H9 (cell line): ENCODE results near the gene CENPA. TPM values are rescaled to one million over a fixed set of nuclear protein-coding genes. Genes with fewer than 3 reads are reported as not detected.

Experiments
- DNase-seq: peaks from one replicate; pipeline ENCODE4 v3.0.0-alpha.2; 2017
- H2AFZ ChIP-seq: one replicate; pipeline ENCODE4 v1.6.1; 2013; ENCODE audit warnings: mild to moderate bottlenecking, low read length, control low read depth, moderate library complexity
- H2AK5ac ChIP-seq: 2 replicates; pipeline ENCODE4 v1.6.1; 2013; ENCODE audit warnings: low read length, control low read depth, mixed read lengths; ENCODE audit not compliant: insufficient read length
- H2BK120ac ChIP-seq: one replicate; pipeline ENCODE4 v1.6.1; 2013; ENCODE audit warnings: low read depth, mild to moderate bottlenecking, low read length, control low read depth, inconsistent platforms; ENCODE audit not compliant: poor library complexity, severe bottlenecking
- H2BK12ac ChIP-seq: 2 replicates; pipeline ENCODE4 v1.6.1; 2013; ENCODE audit warnings: low read length, control low read depth, mixed read lengths, low read depth; ENCODE audit not compliant: insufficient read length
- H2BK15ac ChIP-seq: 2 replicates; pipeline ENCODE4 v1.6.1; 2013; ENCODE audit warnings: low read depth, low read length, control low read depth
- H2BK20ac ChIP-seq: one replicate; pipeline ENCODE4 v1.6.1; 2013; ENCODE audit warnings: low read depth, mild to moderate bottlenecking, low read length, control low read depth, inconsistent platforms; ENCODE audit not compliant: poor library complexity, severe bottlenecking
- H2BK5ac ChIP-seq: 2 replicates; pipeline ENCODE4 v1.6.1; 2013; ENCODE audit warnings: low read length, control low read depth, mixed read lengths; ENCODE audit not compliant: insufficient read length
- H3K14ac ChIP-seq: 2 replicates; pipeline ENCODE4 v1.6.1; 2013; ENCODE audit warnings: low read length, control low read depth; ENCODE audit not compliant: insufficient read depth
- H3K18ac ChIP-seq: 2 replicates; pipeline ENCODE4 v1.6.1; 2013; ENCODE audit warnings: low read depth, mild to moderate bottlenecking, mixed read lengths, low read length, control low read depth; ENCODE audit not compliant: insufficient read length
- H3K23ac ChIP-seq: 2 replicates; pipeline ENCODE4 v1.6.1; 2013; ENCODE audit warnings: low read length, control low read depth, mixed read lengths, low read depth; ENCODE audit not compliant: insufficient read length
- H3K23me2 ChIP-seq: 2 replicates; pipeline ENCODE4 v1.6.1; 2013; ENCODE audit warnings: low read depth, mild to moderate bottlenecking, mixed read lengths, low read length, control low read depth; ENCODE audit not compliant: insufficient read length, poor library complexity, severe bottlenecking
- H3K27ac ChIP-seq: 2 replicates; pipeline ENCODE4 v1.5.1; 2013; ENCODE audit warnings: low read length, control low read depth, mixed read lengths, low read depth; ENCODE audit not compliant: insufficient read length
- H3K27me3 ChIP-seq: 2 replicates; pipeline ENCODE4 v1.6.1; 2013; ENCODE audit warnings: low read length, control low read depth, inconsistent platforms; ENCODE audit not compliant: insufficient read depth
- H3K4ac ChIP-seq: 2 replicates; pipeline ENCODE4 v1.6.1; 2013; ENCODE audit warnings: low read depth, mild to moderate bottlenecking, control low read depth, inconsistent platforms, low read length, moderate library complexity
- H3K4me1 ChIP-seq: 2 replicates; pipeline ENCODE4 v1.6.1; 2013; ENCODE audit warnings: low read length, control low read depth, inconsistent platforms; ENCODE audit not compliant: insufficient read depth
- H3K4me2 ChIP-seq: 2 replicates; pipeline ENCODE4 v1.6.1; 2013; ENCODE audit warnings: low read length, control low read depth, mixed read lengths; ENCODE audit not compliant: insufficient read length, insufficient read depth
- H3K56ac ChIP-seq: 2 replicates; pipeline ENCODE4 v1.6.1; 2013; ENCODE audit warnings: low read depth, mild to moderate bottlenecking, mixed read lengths, low read length, control low read depth; ENCODE audit not compliant: insufficient read length
- H3K79me1 ChIP-seq: 2 replicates; pipeline ENCODE4 v1.6.1; 2013; ENCODE audit warnings: low read depth, mild to moderate bottlenecking, moderate library complexity, low read length, control low read depth, inconsistent platforms; ENCODE audit not compliant: insufficient read depth, poor library complexity, severe bottlenecking
- H3K79me2 ChIP-seq: 2 replicates; pipeline ENCODE4 v1.6.1; 2013; ENCODE audit warnings: low read length, control low read depth, inconsistent platforms; ENCODE audit not compliant: insufficient read depth
- H3K9ac ChIP-seq: 2 replicates; pipeline ENCODE4 v1.6.1; 2013; ENCODE audit warnings: low read length, control low read depth, mixed read lengths; ENCODE audit not compliant: insufficient read length; ENCODE audit errors: extremely low read depth
- H3K9me3 ChIP-seq: one replicate; pipeline ENCODE4 v1.6.1; 2013; ENCODE audit warnings: low read depth, low read length, inconsistent platforms; ENCODE audit not compliant: control insufficient read depth
- H3T11ph ChIP-seq: one replicate; pipeline ENCODE4 v1.6.1; 2013; ENCODE audit warnings: mild to moderate bottlenecking, low read length, control low read depth, inconsistent platforms
- H4K20me1 ChIP-seq: one replicate; pipeline ENCODE4 v1.6.1; 2013; ENCODE audit not compliant: control insufficient read depth, insufficient read length, insufficient read depth
- H4K5ac ChIP-seq: 2 replicates; pipeline ENCODE4 v1.6.1; 2013; ENCODE audit warnings: low read depth, mild to moderate bottlenecking, mixed read lengths, low read length, control low read depth; ENCODE audit not compliant: insufficient read length
- H4K8ac ChIP-seq: replicated peaks from 2 replicates; pipeline ENCODE4 v1.6.1; 2013; ENCODE audit warnings: low read length, control low read depth, mixed read lengths, low read depth; ENCODE audit not compliant: insufficient read length
- H4K91ac ChIP-seq: 2 replicates; pipeline ENCODE4 v1.6.1; 2013; ENCODE audit warnings: low read depth, mild to moderate bottlenecking, moderate library complexity, mixed read lengths, low read length, control low read depth; ENCODE audit not compliant: insufficient read length
- H3K27ac Mint-ChIP-seq, 3 experiments: 2 replicates in 2 of 3; 3 replicates in 1 of 3; pipeline ENCODE4 v1.8.0; 2020 to 2021; ENCODE audit warnings: mixed read lengths in 3 of 3, mild to moderate bottlenecking in 1 of 3, moderate library complexity in 1 of 3
- H3K27me3 Mint-ChIP-seq: 2 replicates; pipeline ENCODE4 v1.8.0; 2021; ENCODE audit warnings: low read depth, mild to moderate bottlenecking, moderate library complexity, mixed read lengths
- H3K36me3 Mint-ChIP-seq, 3 experiments: 2 replicates in 2 of 3; 3 replicates in 1 of 3; pipeline ENCODE4 v1.8.0; 2020 to 2021; ENCODE audit warnings: low read depth in 3 of 3, mixed read lengths in 3 of 3; ENCODE audit not compliant: insufficient read depth in 1 of 3
- H3K4me1 Mint-ChIP-seq, 2 experiments: 2 replicates each; pipeline ENCODE4 v1.8.0; 2020; ENCODE audit warnings: mixed read lengths in 2 of 2
- H3K4me3 Mint-ChIP-seq, 2 experiments: 2 replicates in 1 of 2; 3 replicates in 1 of 2; pipeline ENCODE4 v1.8.0; 2020 to 2021; ENCODE audit warnings: mild to moderate bottlenecking in 2 of 2, mixed read lengths in 2 of 2, moderate library complexity in 1 of 2
- H3K9me3 Mint-ChIP-seq, 2 experiments: 2 replicates in 1 of 2; 3 replicates in 1 of 2; pipeline ENCODE4 v1.8.0; 2020; ENCODE audit warnings: mild to moderate bottlenecking in 2 of 2, mixed read lengths in 2 of 2, moderate library complexity in 1 of 2
- WGBS: extraction: QIAGEN DNeasy Blood & Tissue Kit; methylation state at CpG from one replicate; pipeline ENCODE4 v1.1.7; 2013; ENCODE audit warnings: missing lambda C conversion rate, low lambda C conversion rate, mixed read lengths; ENCODE audit not compliant: insufficient read length; ENCODE audit errors: extremely low coverage; 5-methylcytosine and 5-hydroxymethylcytosine counted together
- total RNA-seq: library from RNA; stranded (reverse); gene quantifications from 2 replicates; pipeline ENCODE4 v1.2.1, GENCODE V29; 2021
- TF ChIP-seq, protein P1 (sequence below): fragments of 200-600 bp; sonication (generic); conservative IDR thresholded peaks from 3 replicates; pipeline ENCODE4 v1.8.0; 2021; ENCODE audit warnings: antibody characterized with exemption, mild to moderate bottlenecking

Gene CENPA
- total RNA-seq, 1 experiment from 2014 or later: 19.3 TPM

DNA sequence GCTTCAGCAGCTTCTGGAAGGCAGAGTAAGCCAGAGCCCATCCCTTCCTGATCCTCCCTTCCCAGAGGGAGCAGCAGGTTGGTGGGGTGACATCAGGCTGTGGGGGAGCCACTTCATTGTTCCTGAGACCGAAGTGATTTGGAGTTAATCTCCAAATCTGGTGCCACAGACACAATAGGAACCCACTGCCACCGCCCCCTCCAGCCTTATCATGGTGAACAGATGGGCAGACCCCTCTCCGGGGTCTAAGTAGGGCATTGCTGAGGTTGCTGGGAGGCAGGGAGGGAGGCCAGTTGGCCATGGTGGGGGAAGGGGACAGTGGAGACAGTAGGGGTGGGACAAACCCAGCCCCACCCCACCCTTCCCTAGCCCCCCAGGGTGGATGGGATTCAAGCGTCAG lies 47.4 kb upstream of the CENPA start:
- Mint-ChIP-seq H3K27ac (no peak overlapping the region; a peak in 1 of 7 replicates), H3K27me3 (peaks cover 9% of the 10 kb centered on the region), H3K4me3 (no peak overlapping the region), H3K36me3 (no peaks in the 10 kb centered on the region), H3K4me1 (0 out of 4 replicates have a peak, but pooled peaks cover 0 to 2% of the 10 kb centered on the region in 2 experiments), H3K9me3 (no peaks in the 10 kb centered on the region)
- Histone ChIP-seq H3K27ac (no peak overlapping the region), H3K27me3 (no peaks in the 10 kb centered on the region), H4K5ac (no peak overlapping the region), H3K79me2 (no peaks in the 10 kb centered on the region), H3K9me3 (no peaks in the 10 kb centered on the region), H4K8ac (no peak overlapping the region), H2BK5ac (no peak overlapping the region), H2AK5ac (no peak overlapping the region), H2BK15ac (no peak overlapping the region), H3K18ac (no peak overlapping the region), H2AFZ (no peak overlapping the region), H3K79me1 (no peaks in the 10 kb centered on the region), H3K9ac (no peak overlapping the region), H2BK20ac (no peak overlapping the region), H4K91ac (no peak overlapping the region), H3K14ac (no peak overlapping the region), H2BK120ac (no peak overlapping the region), H3K4me1 (no peaks in the 10 kb centered on the region), H3K23ac (no peak overlapping the region), H3T11ph (no peak overlapping the region), H3K4ac (no peak overlapping the region), H2BK12ac (no peak overlapping the region), H3K23me2 (no peaks in the 10 kb centered on the region), H3K4me2 (no peak overlapping the region), H4K20me1 (no peaks in the 10 kb centered on the region), H3K56ac (no peak overlapping the region)
- no peak for DNase-seq
- TF ChIP-seq, protein P1, sequence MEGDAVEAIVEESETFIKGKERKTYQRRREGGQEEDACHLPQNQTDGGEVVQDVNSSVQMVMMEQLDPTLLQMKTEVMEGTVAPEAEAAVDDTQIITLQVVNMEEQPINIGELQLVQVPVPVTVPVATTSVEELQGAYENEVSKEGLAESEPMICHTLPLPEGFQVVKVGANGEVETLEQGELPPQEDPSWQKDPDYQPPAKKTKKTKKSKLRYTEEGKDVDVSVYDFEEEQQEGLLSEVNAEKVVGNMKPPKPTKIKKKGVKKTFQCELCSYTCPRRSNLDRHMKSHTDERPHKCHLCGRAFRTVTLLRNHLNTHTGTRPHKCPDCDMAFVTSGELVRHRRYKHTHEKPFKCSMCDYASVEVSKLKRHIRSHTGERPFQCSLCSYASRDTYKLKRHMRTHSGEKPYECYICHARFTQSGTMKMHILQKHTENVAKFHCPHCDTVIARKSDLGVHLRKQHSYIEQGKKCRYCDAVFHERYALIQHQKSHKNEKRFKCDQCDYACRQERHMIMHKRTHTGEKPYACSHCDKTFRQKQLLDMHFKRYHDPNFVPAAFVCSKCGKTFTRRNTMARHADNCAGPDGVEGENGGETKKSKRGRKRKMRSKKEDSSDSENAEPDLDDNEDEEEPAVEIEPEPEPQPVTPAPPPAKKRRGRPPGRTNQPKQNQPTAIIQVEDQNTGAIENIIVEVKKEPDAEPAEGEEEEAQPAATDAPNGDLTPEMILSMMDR: no peak
- WGBS: no CpG with 5 or more reads among the region's 4 CpGs
